Ectodermal cell (in vitro differentiated cells): Measurements from ENCODE around the gene IL17REL. TPM values are rescaled to one million over a fixed set of nuclear protein-coding genes. Genes with fewer than 3 reads are reported as not detected.
A peak's percentile ranks its signal among the peaks of the same experiment; 100 is the strongest.

Source experiments
- H3K27ac ChIP-seq: 2 replicates; pipeline ENCODE4 v1.7.0; 2013; ENCODE audit warnings: mild to moderate bottlenecking, low read depth, low read length; ENCODE audit not compliant: insufficient read depth, poor library complexity, severe bottlenecking
- H3K27me3 ChIP-seq: 2 replicates; pipeline ENCODE4 v1.7.0; 2013; ENCODE audit warnings: mild to moderate bottlenecking, low read length; ENCODE audit not compliant: insufficient read depth, control insufficient read depth, poor library complexity, severe bottlenecking
- H3K36me3 ChIP-seq: one replicate; pipeline ENCODE4 v1.7.0; 2013; ENCODE audit warnings: low read length; ENCODE audit not compliant: control insufficient read depth, insufficient read depth
- H3K4me1 ChIP-seq: one replicate; pipeline ENCODE4 v1.7.0; 2013; ENCODE audit warnings: low read length; ENCODE audit not compliant: control insufficient read depth, insufficient read depth
- H3K4me3 ChIP-seq: 2 replicates; pipeline ENCODE4 v1.7.0; 2013; ENCODE audit warnings: low read depth, low read length, control low read depth; ENCODE audit not compliant: insufficient read depth
- H3K9me3 ChIP-seq: 2 replicates; pipeline ENCODE4 v1.7.0; 2013; ENCODE audit warnings: mild to moderate bottlenecking, low read length, moderate library complexity; ENCODE audit not compliant: control insufficient read depth
- WGBS, 2 experiments: methylation state at CpG; one replicate each; pipeline ENCODE4 v1.1.7; 2013; ENCODE audit warnings: missing lambda C conversion rate in 2 of 2; 5-methylcytosine and 5-hydroxymethylcytosine counted together
- polyA plus RNA-seq, 4 experiments: library from polyadenylated mRNA; stranded (reverse); fragments of 50-300 nt; gene quantifications; one replicate each; pipeline ENCODE4 v1.2.3, GENCODE V29; 2013

IL17REL gene
- not detected for polyA plus RNA-seq (2013, experiment 1 of 4)
- 0.16 TPM for polyA plus RNA-seq (2013, experiment 2 of 4)
- polyA plus RNA-seq (2013, experiment 3 of 4): 0.11 TPM
- polyA plus RNA-seq (2013, experiment 4 of 4): 0.12 TPM

DNA sequence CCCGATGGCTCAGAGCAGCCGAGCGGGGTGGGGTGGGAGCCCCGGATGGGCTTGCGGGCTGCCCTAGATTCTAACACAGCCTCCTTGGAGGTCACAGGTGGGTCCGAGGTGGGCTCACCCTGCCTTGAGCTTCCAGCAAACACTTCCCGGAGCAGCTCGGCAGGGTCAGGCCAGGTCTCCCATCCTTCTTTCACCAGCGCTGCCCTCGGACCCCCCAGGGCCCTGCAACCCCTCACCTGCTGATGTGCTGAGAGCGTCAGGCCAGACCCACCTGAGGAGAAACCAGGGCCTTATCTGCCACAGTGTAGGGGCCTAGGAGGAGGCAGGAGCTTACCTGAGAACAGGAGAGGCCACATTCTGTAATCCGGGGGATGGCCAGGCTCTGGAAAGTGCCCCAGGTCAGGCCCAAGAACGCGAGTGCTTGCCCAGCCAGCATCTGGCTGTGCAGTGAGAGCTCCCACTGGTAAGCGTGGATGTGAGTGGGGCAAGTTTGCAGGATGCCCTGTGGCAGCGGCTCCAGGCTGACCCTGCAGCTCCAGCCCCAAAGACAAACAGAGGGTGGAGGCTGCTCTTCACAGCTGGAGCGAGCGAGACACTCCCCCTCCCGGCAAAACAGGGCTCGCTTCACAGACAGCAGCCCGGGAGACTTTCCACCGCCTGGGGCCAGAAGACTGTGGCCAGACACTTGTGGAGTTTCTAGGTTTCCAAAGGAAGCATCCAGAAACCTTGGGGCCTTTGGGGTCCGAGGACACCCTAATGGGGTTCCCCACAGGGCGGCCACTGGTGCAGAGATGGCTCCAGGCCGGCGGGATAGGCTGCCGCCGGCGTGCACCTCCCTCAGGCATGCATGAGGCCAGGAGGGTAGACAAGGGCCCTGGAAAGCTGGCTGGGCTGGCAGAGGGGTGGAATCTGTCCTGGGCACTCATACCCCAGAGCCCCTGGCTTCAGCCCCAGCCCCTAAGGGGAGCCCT is at the start of gene IL17REL:
Gene IL17REL, minus strand, starts transcription at position 555 of the 971 bp plus-strand sequence. Its CDS starts 119 bp downstream, at position 436.
- no peak within 1 kb of the TSS for H3K27ac ChIP-seq
- no peak within 1 kb of the TSS for H3K4me3 ChIP-seq
- H3K27me3 ChIP-seq: peaks cover 86% of the 10 kb centered on the region
- no peaks in the 10 kb centered on the region for H3K9me3 ChIP-seq
- peaks cover 17% of the 10 kb centered on the region for H3K4me1 ChIP-seq
- WGBS, 2 experiments: 59 to 62% methylated on average over 29 of the region's 29 CpGs
- H3K36me3 ChIP-seq: no peaks in the 10 kb centered on the region

GRCh38 chr22:50061824-50062355 is 49.3 kb upstream of the IL17REL start:
- Histone ChIP-seq H3K4me3 (no peak overlapping the region), H3K27me3 (peaks cover 21% of the 10 kb centered on the region), H3K4me1 (peaks cover 10% of the 10 kb centered on the region), H3K27ac (no peak overlapping the region), H3K36me3 (no peaks in the 10 kb centered on the region), H3K9me3 (no peaks in the 10 kb centered on the region)
- 89% methylated on average over 17 of the region's 17 CpGs for WGBS, 2 experiments

DNA sequence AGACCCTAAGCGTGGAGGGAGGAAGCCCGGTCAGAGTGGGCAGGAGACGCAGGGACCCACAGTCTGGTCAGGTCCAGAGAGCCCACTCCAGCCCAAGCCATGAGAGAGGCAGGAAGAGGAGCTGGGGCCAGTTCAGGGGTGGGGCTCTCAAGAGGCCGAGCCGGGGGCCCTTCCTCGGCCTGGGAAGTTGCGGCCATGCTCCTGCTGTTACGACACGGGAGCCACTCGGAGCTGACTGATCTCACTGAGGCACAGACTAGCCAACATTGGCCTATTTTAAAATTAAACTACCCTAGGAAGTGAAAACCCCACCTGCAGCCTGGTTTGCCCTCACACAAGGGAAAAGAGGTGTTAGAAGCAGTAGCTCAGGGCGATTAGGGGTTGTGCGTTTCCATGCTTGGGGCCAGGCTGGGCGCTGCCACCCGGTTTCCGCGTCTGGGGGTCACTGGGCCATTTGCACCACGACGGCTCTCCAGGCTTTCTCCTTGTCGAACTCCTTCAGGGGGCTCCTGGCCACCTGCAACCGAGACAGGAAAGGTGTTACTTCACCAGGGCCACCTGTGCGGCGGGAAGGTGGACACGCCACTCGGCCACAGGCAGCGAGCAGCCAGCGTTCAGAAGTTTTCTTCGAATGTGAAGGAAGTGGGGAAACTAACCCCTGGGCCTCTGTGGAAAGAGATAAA is 48.7 kb upstream of the IL17REL start:
- WGBS, 2 experiments: 93% methylated on average over 27 of the region's 27 CpGs
- Histone ChIP-seq H3K27me3 (peaks cover 23% of the 10 kb centered on the region), H3K9me3 (no peaks in the 10 kb centered on the region), H3K27ac (no peak overlapping the region), H3K4me3 (no peak overlapping the region), H3K36me3 (no peaks in the 10 kb centered on the region), H3K4me1 (peaks cover 10% of the 10 kb centered on the region)

DNA sequence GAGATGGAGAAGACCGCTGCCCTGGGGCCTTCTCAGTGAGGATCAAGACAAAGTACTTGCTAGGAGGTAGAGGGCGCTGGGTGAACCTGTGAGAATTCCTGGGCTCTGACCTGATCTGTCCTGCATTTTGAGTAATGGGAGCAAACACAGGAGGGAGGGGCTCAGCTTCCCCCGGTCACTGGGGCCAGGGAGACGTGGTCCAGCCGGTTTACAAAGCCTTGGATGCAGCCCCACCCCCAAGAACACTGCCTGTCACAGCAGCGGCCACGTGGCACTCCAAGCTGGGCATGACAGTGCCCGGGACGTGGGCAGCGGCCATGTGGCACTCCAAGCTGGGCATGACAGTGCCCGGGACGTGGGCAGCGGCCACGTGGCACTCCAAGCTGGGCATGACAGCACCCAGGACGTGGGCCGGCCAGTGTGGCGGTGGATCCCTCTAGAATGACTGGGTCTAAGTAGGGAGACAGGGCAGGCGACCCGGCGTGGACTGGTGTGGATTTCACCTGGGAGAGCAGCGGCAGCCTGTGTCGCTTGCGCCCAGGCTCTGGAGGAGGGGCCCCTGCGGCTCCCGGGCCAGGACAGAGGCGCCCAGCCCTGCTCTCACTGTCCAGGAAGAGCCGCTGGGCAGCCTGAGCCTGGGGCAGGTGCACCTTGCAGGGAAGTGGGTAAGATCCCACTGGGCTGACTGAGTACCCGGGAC is 48.0 kb upstream of the IL17REL start:
- Histone ChIP-seq H3K9me3 (no peaks in the 10 kb centered on the region), H3K27ac (no peak overlapping the region), H3K4me3 (no peak overlapping the region), H3K36me3 (no peaks in the 10 kb centered on the region), H3K27me3 (peaks cover 23% of the 10 kb centered on the region), H3K4me1 (peaks cover 10% of the 10 kb centered on the region)
- 86 to 89% methylated on average over 28 of the region's 28 CpGs for WGBS, 2 experiments

GRCh38 chr22:50059881-50060262 is 47.3 kb upstream of the IL17REL start:
- 75 to 81% methylated on average over 7 of the region's 7 CpGs for WGBS, 2 experiments
- Histone ChIP-seq H3K9me3 (no peaks in the 10 kb centered on the region), H3K27me3 (peaks cover 23% of the 10 kb centered on the region), H3K4me3 (peak overlapping the region; percentile 34), H3K27ac (no peak overlapping the region), H3K4me1 (peaks cover 10% of the 10 kb centered on the region), H3K36me3 (no peaks in the 10 kb centered on the region)

DNA sequence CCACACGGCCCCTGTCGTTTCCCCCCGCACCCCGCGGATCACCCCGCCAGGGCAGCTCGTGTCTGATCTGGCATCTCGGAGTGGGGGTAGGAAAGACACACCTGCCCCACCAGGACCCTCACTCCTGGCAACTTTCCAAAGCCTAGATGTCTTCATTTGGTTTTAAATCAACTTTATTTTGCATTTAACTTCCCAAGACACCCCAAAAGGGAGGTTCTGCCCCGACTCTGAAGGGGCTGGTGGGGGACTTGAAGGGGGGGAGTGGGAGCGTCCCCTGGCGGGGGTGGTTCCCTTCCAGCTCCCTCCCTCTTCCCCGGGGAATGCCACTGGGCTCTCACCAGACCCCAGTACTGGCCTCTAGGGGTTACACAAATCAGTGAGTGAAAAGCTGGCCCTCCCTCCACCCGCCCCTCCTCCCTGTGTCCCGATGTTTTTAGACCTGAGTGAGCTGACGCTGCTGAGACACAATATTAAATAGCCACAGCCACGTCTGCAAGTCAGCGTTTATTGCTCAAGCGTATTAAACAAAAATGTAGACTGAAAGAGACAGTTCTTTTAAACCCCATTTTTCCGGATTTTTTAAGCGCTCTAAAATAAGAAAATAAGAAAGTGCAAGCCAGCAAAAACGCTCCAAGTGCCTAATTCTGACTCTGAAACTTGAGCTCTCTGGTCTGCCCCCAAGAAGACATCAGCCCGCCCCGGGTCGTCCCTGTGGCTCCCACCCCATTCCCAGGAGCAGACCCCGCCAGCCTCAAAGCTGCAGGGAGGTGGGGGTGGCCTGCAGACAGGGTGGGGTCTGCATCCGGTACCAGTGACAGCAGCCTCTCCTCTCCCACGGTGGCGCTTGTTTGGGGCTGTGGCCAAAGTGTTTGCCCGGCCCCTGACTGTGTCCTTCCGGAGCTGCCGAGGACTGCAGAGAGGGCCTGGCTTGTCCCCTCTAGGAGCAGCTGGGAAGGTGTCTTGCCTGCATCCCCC is 46.6 kb upstream of the IL17REL start:
- peaks cover 23% of the 10 kb centered on the region for H3K27me3 ChIP-seq
- H3K4me3 ChIP-seq: peak overlapping the region; percentile 34
- H3K9me3 ChIP-seq: no peaks in the 10 kb centered on the region

DNA sequence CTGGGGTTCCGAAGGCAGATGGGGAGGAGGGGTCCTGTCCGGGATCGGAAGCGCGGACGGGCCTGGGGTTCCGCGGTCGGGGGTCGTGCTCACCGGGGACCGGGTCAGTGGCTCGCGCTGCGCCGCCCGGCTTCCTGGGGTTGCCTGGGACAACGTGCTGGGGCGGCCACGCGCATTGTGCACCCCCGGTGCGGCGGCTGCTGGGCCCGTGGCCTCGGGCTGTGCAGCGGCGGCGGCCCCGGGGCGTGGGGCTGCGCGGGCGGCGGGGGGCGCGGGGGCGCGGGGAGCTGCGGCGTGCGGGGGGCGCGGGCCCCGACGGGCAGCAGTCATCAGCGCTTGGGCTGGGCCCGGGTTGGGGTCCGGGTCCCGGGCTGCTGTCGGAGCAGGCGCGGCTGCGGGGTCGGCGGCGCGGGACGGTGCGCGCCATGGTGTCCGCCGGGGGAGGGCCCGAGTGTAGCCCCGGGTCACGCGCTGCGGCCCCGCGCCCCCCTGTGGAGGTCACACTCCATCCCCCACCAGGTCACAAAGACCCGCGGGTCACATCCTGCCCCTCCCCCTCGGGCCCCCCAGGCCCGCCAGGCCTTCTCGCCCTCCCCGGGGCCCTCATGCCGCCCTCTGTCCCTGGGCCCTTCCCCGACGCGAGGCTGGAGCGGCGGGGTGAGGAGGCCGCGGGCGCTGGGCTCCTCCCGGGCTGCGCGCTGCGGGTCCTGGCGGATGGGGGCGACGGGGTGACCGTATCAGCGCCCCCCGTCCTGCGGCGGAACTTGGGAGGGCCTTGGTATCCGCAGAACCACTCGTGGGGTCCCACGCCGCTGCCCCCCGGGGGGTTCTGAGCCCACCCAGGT is 45.7 kb upstream of the IL17REL start, which contains the start of gene TTLL8:
Gene TTLL8, minus strand, starts transcription at position 238 of the 845 bp plus-strand sequence.
- WGBS, 2 experiments: 6% methylated on average over 102 of the region's 102 CpGs
- Histone ChIP-seq H3K4me3 (peak within 1 kb of the TSS; percentile 34), H3K27me3 (peaks cover 23% of the 10 kb centered on the region), H3K36me3 (no peaks in the 10 kb centered on the region), H3K9me3 (no peaks in the 10 kb centered on the region), H3K4me1 (peaks cover 10% of the 10 kb centered on the region), H3K27ac (no peak within 1 kb of the TSS)

More for the DNA sequence above, 46.6 kb upstream of the IL17REL start:
- Histone ChIP-seq H3K27ac (no peak overlapping the region), H3K4me1 (peaks cover 10% of the 10 kb centered on the region), H3K36me3 (no peaks in the 10 kb centered on the region)
- WGBS, 2 experiments: 3 to 4% methylated on average over 30 to 31 of the region's 31 CpGs

- H3K27me3 ChIP-seq: peaks cover 23% of the 10 kb centered on the region
- no peak overlapping the region for H3K4me3 ChIP-seq
- H3K27ac ChIP-seq: no peak overlapping the region
- no peaks in the 10 kb centered on the region for H3K36me3 ChIP-seq
- WGBS, 2 experiments: 86 to 88% methylated on average over 14 of the region's 14 CpGs
- H3K4me1 ChIP-seq: peaks cover 10% of the 10 kb centered on the region
- H3K9me3 ChIP-seq: no peaks in the 10 kb centered on the region
Measured at GRCh38 chr22:50057278-50058060, 44.9 kb upstream of the IL17REL start.
